GM18511 (cell line): Measurements from ENCODE around the gene COL3A1.

ENCODE experiments used
- ATAC-seq: cut with Tn5 transposase; IDR thresholded peaks from one replicate; pipeline ENCODE4 v1.9.1; 2021; ENCODE audit warnings: mild to moderate bottlenecking, moderate library complexity; ENCODE audit not compliant: unreplicated experiment

Gene COL3A1

DNA sequence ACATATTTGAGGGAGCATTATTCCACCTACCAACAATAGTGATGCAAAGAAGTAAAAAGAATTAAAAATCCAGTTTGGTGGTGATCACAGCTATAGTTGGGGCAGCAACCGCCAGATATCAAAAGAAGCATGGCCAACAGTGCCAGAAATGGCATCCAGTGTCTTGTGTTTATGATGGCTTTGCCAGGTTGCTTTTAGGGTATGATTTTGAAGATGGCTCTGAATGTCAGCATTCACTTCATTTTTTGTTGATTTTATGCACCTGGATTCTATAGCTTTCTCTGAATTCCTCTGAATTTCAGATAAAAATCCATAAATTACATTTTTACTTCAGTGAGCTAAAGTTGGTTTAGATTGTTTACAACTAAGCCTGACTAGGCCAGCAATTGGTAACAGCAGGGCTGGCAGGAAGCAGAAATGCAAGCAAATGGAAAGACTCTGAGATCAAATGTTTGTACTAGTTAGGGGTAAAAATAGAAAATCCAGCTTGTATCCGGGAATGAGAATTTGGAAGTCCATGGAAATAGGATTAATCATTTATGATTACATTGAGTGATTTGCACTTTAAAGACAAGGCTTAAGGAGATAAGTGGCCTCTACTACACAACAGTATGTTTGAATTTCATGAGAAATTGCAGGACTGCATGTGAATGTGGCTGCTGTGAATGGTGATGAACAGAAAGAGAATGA, 40.4 kb downstream of the COL3A1 start:
- no peak for ATAC-seq

DNA sequence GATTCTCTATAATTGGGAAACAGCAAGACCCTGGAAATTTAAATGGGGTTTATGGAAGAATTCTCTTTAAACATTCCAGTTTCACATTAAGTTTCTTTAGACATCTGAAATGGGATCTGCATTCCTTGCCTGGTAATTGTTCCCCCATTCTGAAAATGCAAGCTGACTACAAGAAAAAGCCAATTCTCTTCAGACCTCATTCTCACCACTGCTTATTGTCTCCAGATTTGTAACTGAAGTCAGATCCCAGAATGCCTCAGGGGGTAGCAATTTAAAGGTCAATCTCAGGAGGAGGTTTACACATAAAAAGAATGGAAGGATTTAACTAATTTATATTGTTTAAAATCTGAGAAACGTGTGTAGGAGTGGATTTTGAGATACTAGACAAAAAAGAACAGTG, 41.2 kb downstream of the COL3A1 start:
- no peak for ATAC-seq

DNA sequence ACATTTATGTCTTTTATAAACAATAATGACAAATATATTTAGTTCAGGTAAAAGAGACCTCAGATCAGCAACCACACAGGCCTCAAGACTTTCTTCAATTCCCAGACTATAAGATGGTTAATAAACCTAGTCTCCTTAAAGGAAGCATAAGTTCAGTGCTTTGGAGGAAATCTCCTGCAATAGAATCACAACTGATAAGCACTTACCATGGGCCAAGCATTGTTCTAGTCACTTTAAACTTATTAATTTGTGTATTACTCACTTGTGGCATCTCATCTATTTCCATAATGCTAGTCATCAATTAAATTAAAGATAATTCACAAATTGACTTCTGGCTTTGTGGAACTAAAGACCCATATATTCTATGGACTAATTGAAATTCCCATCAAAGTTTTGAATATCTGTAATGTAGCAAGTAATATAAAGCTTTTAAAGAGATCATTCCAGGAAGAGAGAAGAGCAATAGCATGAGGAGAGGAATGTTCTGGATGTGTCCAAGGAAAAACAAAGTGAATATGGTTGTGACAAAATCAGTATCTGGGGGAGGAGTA, 42.2 kb downstream of the COL3A1 start:
- no peak for ATAC-seq

DNA sequence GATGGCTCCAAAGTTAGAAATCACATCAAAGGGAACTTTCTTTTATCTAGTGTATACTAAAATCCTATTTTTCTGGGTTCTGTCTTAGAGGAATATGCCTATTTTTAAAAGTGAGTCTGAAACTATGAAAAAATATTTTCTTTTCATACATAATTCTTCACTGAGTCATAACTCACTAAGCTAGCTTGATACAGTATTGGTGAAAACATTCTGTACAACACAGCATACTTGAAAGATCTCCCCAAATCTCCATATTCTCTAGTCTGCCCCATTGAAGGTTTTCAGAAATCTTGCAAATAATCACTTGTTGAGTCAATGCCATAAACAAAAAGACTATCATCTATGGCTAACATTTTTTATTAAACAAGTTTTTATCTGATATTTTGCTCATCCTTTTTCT, 44.5 kb downstream of the COL3A1 start:
- ATAC-seq: no peak

DNA sequence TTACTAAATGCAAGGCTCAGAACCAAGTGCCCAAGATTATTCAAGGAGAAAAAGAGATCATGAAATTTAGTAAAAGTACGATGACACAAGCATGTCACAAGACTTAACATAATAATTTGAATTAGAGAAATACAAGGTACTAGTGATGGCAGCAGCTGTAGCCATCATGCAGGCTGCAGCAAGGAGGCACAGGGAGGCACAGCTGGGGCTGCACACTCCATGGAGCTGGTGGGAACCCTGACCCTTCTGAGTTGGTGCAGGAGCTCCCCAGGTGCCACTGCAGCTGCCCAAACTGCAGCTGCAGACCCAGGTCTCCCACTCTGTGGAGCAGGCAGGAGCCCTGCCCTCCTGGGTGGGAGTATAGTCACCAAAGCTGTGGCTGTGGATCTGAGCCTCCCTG, 46.0 kb downstream of the COL3A1 start:
- no peak for ATAC-seq

DNA sequence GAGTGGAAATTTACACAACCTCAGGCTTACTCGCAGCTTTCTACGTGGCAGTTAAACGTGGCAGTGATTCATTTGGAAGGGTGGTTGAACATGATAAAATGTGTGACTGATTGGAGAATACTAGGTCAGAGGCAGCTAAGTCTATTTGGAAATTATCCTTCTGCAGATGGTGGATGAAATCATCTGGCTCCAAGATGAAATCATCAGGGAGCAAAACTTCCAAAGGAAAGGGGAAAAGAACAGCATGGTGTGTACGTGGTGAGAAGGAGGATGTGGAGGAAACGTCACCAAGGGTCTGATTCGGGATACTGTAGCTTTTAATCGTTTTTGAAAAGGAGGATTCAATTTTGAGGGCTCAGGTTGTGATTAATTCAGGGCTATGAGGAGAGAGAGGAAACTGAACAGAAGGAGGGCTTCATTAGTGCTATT, 47.9 kb downstream of the COL3A1 start:
- no peak for ATAC-seq

DNA sequence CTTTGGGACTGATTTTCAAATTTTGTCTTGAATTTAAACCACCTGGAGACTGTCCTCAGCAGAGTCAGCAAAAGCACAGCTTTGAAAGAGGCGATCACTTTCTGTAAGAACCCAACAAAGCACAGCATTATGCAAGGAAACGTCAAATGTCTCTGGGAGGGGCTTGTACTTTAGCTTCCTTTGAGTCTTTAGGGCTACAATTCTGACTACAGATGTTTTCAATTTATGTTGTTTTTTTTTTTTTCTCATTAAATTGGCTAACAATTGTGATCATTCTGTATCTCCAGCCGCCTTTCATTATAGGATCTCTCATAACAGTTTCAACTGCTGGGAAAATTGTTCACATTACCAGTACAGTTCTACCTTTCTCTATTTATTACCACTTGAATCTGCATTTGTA, 48.3 kb downstream of the COL3A1 start:
- no peak for ATAC-seq

DNA sequence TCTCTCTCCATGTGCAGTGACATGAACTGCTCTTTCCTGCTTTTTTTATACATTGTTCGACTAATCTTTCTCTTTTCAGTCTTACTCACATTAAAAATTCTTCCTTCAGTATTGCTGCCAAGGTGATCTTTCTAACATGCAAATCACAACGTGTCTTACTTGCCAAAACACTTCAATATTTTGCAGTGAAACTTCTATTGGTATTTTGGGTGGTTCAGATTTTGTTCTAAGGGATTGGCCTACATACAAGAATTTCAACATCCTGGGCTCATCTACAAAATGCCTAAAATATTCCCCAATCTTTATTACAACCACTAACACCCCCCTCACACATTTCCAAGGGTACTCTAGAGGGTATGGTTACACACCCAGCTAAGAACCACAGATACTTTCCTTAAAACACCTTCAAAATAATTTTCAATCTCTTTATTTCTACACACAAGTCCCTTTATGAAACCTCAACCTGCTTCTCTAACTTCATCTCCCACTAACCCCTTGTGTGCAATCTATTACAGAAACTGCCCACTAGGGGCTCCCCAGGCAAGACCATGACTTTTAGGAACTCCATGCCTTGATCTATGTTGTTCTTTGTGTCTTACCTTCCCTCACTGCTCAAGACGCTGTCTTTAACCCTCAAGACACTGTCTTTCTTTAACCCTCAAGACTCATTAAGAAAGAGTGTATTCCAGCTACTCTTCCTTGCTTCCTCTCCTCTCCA, 50.9 kb downstream of the COL3A1 start:
- peak; percentile 74 for ATAC-seq

DNA sequence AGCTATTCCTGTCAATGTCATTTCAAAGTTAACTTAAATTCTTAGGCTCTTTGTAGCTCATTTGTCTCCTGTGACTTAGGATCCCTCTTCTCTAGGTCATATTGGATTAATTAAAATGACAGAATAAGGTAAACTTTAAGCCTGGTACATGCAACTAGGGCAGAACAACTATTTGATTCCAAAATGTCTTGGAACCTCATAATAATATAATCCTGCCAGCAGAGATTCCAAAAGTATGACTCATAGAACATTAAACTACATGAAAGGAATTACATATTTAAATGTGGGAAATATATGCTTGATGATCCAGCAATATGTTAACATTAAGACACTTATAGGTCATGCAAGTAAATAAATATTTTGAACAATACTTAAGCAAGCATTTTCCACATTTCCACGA, 63.3 kb downstream of the COL3A1 start:
- ATAC-seq: no peak

DNA sequence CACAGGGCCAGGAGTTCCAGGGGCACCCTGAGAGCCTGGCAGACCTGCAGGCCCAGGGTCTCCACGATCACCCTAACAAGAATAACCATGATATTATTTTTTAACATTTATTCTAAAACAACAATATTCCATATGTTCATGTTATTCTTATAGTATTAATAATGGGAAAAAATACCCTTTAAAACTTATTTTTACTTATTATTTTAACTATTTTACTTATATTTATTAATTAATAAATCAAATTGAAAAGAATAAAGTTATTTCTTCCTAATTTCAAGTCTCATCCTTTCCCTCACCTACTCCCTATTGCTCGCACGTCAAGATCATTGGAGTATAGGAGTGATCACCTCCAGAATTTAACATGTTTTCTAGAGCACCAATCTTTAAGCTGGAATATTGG, 71.7 kb downstream of the COL3A1 start:
- no peak for ATAC-seq

DNA sequence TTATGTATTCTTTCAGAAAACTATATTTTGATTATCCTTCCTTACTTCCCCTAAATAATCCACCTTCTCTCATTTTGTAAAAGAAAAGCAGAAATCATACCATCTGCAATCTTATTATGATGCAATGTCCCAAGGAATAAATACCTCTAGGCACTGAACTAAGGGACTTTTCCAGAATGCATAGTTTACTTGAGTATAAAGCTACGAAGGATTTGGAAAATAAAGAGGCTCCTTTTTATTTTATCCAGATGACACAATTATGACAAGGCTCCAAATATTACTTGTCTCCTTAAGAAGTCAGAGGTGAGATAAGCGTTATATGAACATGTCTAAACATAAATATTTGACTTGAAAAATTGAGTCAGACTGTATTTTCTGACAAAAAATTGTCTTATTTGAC, 72.1 kb downstream of the COL3A1 start:
- no peak for ATAC-seq

DNA sequence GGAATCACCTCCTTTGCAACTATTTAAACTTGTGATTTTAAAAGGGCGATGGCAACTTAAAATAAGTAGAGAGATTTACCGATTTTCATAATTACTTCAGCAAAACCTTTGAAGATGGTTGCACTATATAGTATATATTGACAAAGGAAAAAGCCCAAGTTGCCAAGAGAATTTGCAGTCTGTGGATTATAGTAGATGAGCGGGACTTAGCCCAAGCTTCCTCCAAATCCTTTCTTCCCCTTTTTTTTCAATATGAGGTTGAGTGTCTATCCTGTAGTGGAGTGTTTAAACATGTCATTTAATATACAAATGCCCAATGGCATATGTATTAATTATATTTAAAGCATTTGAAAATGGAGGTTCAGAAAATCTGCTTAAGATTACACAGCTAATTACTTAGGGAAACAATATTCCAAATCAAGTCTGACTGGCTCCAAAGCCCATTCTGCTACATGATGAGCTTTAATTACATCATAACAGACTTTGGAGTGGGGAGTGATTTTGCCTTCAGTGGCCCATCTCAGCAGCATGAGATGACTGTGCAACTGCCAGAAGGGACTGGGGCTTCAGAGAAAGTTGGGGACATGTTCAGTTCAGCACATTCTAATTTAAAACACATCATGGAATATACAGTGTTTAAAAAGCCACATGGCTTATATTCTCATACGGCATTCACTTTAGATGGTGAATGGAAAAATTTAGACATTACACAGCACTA, 73.2 kb downstream of the COL3A1 start:
- ATAC-seq: no peak

DNA sequence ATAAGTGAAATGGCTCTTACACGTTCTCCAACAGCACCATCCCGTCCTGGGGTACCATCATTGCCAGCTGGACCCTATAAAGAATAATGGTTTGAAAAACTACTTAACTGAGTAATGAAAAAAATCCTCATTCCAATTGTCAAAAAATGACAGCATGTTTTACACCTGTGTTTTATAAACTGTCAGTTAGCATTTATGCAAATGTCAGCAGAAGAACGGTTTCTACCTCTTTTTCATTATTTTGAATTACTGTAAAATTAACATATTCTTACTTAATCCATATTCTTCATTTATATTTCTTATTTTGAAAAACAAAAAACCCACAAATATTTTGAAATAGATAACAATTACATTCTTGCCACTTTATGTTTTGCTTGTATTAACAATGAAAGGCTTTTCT, 74.0 kb downstream of the COL3A1 start:
- no peak for ATAC-seq

DNA sequence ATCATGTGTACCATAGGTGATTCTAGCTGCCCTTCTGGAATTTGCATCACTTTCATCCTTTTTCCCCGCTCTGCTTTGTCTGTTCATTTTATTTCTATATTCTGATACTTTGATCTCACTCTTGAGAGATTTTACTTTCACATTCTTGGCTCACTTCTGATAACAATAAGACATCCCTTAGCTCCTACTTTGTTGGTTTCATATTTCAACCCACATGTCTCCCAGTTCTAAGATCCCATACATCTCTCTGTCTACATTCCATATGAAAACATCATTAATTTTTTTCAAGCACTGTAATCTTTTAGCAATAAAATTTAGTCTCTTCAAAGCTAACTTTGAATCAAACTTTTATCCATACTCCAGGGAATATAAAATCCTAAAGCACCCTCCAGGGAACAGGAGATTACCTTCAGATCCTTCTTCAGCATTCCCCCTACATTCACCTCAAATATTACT, 75.6 kb downstream of the COL3A1 start:
- ATAC-seq: no peak

DNA sequence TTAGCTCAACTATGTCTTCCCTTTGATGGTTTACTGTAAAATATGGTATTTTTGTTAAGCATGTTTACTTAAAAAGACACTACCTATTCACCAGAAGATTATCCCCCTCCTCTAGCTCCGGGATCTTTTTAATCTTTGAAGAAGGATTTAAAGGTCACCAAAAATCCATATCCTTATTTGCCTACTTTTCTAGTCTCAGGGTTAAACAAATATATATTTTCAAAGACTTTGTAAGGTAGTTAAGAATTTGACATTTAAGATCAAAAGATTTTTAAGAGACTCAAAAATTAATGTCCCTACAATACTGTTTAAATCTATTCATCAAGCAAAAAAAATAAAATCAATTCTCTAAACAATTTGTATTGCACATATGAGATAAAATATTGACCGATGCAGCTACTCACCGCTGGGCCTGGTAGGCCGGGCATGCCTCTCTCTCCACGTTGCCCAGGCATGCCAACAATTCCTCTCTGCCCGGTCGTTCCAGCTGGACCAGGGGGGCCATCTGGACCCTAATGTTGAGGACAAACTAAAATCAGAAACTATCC, 76.1 kb downstream of the COL3A1 start:
- ATAC-seq: no peak

DNA sequence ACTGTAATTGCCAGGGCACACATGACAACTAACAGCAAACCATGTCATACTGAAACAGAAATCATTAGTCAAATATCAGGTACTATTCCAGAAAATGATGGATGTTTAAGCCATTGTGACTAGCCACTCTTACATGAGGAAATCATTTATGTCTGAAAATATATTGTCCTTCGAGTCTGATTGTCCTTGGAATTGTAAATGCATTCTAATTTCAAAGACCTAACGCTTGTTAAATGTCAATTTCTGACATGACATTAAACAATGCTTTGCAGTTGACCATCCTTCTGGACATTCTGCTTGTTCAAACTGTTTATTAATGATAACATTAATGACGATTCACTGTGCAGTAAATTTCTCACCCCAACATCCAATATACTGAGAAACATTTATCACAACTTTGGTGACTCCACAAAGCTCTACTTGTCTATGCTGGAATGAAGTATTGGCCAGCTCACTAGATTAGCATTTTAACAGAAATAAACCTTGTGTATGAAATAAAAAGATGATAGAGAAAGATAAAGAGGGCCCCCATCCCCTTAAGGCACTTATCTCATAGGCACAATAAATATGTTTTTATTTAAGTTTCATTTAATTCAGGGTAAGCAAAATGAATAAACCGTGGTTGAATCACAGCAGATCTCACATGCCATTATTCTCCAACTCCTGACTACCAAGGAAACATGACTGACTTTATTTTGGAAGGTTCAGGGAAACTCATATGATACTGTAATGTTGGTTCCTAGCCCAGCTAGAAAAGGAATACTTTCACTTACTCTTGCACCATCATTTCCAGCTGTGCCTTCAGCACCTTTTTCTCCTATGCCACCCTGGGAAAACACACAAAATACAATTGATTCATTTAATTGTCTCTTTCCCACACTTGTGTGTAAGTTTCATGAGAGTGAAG, 82.3 kb downstream of the COL3A1 start:
- ATAC-seq: no peak

DNA sequence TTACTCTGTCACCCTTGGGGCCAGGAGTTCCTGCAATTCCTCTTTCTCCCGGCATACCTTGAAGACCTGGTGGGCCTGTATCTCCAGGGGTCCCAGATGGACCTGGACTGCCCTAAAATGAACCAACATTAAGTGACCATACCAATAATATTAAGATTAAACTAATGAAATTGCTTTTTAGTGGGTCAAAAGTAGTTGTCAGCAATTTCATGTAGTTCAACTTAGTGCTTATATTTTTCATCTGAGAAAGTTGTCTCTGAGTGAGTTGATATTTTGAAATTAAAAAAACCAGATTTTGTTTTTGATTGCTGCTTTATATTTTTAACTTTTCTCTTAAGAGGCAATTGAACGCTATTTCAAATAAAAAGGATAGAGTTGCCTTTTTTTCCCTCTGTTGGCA, 83.1 kb downstream of the COL3A1 start:
- no peak for ATAC-seq

DNA sequence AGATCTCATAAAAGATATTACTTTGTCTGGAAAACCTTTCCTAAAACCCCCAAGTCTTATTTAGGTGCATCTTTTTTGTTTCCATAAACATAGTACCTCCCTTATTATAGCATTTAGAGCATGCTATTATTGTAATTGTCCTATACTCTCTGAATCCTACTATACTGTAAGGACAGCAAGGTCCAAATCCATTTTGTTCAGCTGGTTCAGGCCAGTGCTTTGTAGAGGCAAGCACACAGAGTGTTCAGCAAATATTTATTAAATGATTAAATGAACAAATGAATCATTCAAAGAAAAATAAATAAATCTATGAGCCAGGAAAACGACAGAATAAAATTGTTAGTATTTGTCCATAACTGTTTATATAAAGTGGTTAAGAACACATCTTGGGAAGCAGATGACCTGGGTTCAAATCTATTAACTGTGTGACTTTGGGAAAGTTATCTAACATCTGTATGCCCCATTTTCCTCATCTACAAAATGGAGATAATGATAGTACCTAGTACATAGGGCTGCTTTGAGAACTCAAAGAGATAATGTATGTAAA, 86.0 kb downstream of the COL3A1 start:
- no peak for ATAC-seq
